Thymus (tissue), 11 donors: ENCODE results near the gene PTPA. TPM values are rescaled to one million over a fixed set of nuclear protein-coding genes. Genes with fewer than 3 reads are reported as not detected.

Source experiments
- DNase-seq, 9 donors: peaks; one replicate each; pipeline ENCODE4 v3.0.0-alpha.2; 2013; ENCODE audit warnings: low spot score in 9 of 9, low read depth in 6 of 9, missing footprints in 1 of 9
- H3K27ac ChIP-seq, 2 donors: one replicate each; pipeline ENCODE4 v1.5.1; 2013; ENCODE audit warnings: control low read depth in 1 of 2, low read depth in 1 of 2, low read length in 1 of 2, mild to moderate bottlenecking in 1 of 2, moderate library complexity in 1 of 2
- H3K27me3 ChIP-seq, 2 donors: one replicate each; pipeline ENCODE4 v1.5.1; 2013; ENCODE audit warnings: low read length in 1 of 2; ENCODE audit not compliant: control insufficient read depth in 2 of 2, insufficient read depth in 1 of 2
- H3K36me3 ChIP-seq, 2 donors: one replicate each; pipeline ENCODE4 v1.5.1; 2013; ENCODE audit warnings: low read length in 1 of 2, mild to moderate bottlenecking in 1 of 2, moderate library complexity in 1 of 2; ENCODE audit not compliant: control insufficient read depth in 2 of 2, insufficient read depth in 2 of 2
- H3K4me1 ChIP-seq, 2 donors: one replicate each; pipeline ENCODE4 v1.5.1; 2013; ENCODE audit warnings: low read length in 2 of 2; ENCODE audit not compliant: control insufficient read depth in 2 of 2, insufficient read depth in 2 of 2
- H3K4me3 ChIP-seq, 2 donors: one replicate each; pipeline ENCODE4 v1.5.1; 2013; ENCODE audit warnings: low read length in 2 of 2, control low read depth in 1 of 2, mild to moderate bottlenecking in 1 of 2
- H3K9me3 ChIP-seq, 2 donors: one replicate each; pipeline ENCODE4 v1.5.1; 2013; ENCODE audit warnings: low read length in 1 of 2, mild to moderate bottlenecking in 1 of 2; ENCODE audit not compliant: control insufficient read depth in 2 of 2, insufficient read depth in 1 of 2
- WGBS: extraction: QIAGEN DNeasy Blood & Tissue Kit; methylation state at CpG from one replicate; pipeline ENCODE4 v1.1.7; 2013; 5-methylcytosine and 5-hydroxymethylcytosine counted together
- polyA plus RNA-seq: library from polyadenylated mRNA; stranded (reverse); fragments of 200-250 nt; gene quantifications from one replicate; pipeline ENCODE4 v1.2.3, GENCODE V29; 2013
- total RNA-seq: library from RNA; stranded (reverse); fragments of 120-200 nt; gene quantifications from one replicate; pipeline ENCODE4 v1.2.4, GENCODE V29; 2013
- donor health status: healthy.

Gene PTPA
- total and polyA plus RNA-seq, 2 donors: 68.3 to 70.1 TPM

DNA sequence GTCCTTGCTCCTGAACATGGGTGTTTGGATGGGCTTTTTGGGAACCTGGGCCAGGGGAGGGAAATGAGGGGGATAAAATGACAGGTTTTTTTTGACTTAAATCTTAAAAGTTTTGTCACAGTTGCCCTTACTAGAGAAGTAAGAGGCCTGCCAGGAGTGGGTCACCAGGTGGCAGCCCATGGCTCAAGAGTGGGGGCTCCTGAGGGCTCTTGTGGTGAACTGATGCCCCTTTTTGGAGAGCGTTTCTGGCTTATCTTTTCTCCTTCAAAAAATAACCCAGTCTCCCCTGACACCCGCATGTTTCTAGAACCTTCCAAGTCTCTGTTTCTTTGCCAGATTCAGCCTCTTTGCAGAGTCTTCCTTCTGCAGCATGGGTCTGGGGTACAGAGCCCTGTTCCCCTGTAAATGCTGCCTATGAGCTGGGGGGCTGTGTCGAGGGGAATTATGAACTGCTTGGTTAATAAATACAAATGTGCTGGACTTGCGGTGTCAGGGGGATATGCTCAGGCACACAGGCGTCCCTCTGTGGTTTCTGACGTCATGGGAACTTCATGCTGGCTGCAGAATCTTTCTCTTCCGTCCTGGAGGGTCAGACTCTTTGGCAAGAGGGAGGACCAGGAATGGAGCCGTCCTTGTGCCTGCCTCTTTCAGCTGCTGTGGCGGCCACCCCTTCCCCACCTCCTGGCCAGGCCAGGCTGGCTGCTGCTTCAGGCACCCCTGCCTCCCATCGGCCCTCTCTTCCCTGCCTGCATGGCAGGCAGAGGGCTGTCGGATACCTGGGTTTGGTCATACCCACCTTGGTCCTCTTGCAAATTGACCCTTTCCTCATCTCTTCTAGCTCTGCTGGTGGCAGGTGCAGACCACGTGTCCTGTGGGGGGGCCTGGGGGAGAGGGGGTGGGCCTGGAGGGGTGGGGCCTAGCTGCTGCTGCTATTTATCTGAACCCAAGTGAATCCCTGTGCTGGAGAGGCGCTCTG, 30.1 kb downstream of the PTPA start:
- H3K4me3 ChIP-seq: peak overlapping the region; percentile 3 to 47
- peaks cover 33 to 53% of the 10 kb centered on the region in 2 donors for H3K4me1 ChIP-seq
- DNase-seq: peak in 5 of 9 donors; percentile 34 to 67 (median 48)
- peaks cover 49 to 55% of the 10 kb centered on the region in 2 donors for H3K36me3 ChIP-seq
- 27% methylated on average over 13 of the region's 13 CpGs for WGBS
- peaks cover 1 to 5% of the 10 kb centered on the region in 2 donors for H3K9me3 ChIP-seq
- peak overlapping the region; percentile 93 to 98 for H3K27ac ChIP-seq
- no peaks in the 10 kb centered on the region for H3K27me3 ChIP-seq

DNA sequence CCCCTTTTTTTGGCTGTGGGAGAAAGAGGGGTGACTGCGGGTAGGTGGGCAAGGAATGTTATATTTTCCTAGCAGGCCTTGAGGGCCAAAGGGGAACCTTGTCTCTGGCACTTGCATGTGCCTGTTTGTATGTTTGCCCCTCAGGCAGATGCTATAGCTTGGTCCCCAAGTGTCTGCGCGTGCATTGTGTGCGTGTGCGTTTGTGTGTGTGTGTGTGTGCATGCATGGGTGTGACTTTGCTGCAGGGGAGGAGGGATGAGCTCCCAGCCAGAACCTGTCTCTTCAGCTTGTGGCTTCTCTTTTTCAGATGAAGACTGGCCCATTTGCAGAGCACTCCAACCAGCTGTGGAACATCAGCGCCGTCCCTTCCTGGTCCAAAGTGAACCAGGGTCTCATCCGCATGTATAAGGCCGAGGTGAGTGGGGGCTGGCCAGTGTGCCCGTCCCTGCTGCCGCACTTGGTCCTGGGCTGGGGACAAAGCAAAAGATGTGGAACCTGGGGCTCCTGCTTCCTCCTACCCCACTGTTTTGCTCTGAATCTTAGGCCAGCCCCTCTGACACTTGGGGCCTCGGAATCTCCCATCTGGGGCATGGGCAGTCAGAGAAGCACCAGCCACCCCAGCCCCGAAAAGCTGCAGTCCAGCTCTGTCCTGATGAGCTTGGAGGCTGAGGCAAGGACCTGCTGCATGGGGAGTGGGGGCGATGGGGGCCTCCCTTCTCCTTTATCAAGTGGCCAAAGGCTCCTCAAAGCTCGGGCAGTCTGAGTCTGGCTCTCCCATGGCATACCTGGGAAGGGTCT, 31.1 kb downstream of the PTPA start:
- peak overlapping the region in 1 of 2 donors; percentile 59 for H3K27ac ChIP-seq
- 94% methylated on average over 15 of the region's 15 CpGs for WGBS
- DNase-seq: peak in 1 of 9 donors; percentile 17
- H3K9me3 ChIP-seq: peaks cover 1 to 5% of the 10 kb centered on the region in 2 donors
- no peaks in the 10 kb centered on the region for H3K27me3 ChIP-seq
- peaks cover 33 to 56% of the 10 kb centered on the region in 2 donors for H3K4me1 ChIP-seq
- H3K4me3 ChIP-seq: no peak overlapping the region
- peaks cover 49 to 54% of the 10 kb centered on the region in 2 donors for H3K36me3 ChIP-seq

DNA sequence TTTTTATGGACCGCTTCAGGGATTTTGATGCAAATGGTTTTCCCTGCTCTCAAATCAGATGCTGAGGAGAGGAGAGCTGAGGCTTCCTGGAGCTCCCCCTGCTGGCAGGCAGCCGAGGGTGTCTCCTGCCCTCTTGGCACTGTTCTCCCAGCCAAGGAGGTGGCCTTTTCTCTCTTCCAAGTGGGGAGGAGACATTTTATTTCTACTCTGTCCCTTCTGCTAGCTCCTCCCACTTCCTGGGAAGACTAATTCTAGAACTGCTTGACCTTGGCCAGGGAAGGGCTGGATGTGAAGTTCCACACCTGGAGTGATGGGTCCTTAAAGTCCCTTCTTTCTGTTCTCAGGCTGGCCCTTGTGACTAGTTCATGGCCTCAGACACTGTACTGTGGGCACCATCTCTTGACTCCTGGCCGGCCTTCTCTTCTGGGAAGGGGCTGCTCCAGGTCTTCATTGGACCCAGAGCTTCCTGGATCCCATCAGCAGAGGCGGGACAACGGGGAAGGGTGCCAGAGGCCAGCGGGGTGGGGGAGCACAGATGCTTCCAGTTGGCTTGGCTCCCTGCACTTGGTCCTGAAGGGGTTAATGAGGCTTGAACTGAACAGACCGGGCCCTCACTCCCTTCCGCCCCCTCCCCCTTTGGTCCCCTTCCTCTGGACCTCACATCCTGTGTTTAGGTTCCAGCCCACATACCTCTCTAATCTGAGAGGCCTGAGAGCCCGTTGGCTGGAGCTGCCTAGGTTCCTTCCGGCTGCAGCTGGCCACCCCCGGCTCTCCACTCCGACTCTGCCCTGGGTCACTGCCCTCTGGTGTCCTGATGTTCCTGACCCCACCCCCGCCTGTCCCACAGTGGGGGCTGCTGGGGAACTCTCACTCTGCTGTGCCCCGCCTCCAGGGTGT, 32.1 kb downstream of the PTPA start:
- H3K27me3 ChIP-seq: no peaks in the 10 kb centered on the region
- peak overlapping the region; percentile 61 to 66 for H3K27ac ChIP-seq
- peak in 7 of 9 donors; percentile 32 to 79 (median 66) for DNase-seq
- no peak overlapping the region for H3K4me3 ChIP-seq
- peaks cover 33 to 56% of the 10 kb centered on the region in 2 donors for H3K4me1 ChIP-seq
- peaks cover 1 to 5% of the 10 kb centered on the region in 2 donors for H3K9me3 ChIP-seq
- H3K36me3 ChIP-seq: peaks cover 49 to 50% of the 10 kb centered on the region in 2 donors
- WGBS: 80% methylated on average over 14 of the region's 14 CpGs

DNA sequence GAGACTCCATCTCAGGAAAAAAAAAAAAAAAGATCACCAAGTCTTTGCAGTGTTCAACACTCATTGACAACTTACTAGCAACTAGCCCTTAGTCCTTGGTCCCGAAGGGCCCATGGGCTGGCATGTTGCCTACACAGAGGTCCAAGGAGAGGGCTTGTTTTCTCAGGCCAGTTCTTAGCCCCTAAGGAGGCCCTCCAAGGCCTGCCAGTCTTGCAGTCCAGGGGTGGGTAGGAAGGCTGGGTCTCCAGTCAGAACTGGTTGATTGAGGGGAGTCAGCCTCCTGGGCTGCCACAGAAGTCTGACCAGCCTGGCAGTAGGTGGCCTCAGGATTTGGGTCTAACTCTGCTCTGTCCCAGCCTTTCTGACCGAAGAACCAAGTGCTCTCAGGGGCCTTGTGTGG, 34.1 kb downstream of the PTPA start:
- DNase-seq: no peak
- peaks cover 26 to 40% of the 10 kb centered on the region in 2 donors for H3K4me1 ChIP-seq
- no peak overlapping the region for H3K4me3 ChIP-seq
- peaks cover 52 to 55% of the 10 kb centered on the region in 2 donors for H3K36me3 ChIP-seq
- WGBS: 96% methylated on average over 2 of the region's 2 CpGs
- H3K27me3 ChIP-seq: no peaks in the 10 kb centered on the region
- peaks cover 1 to 5% of the 10 kb centered on the region in 2 donors for H3K9me3 ChIP-seq
- peak overlapping the region; percentile 29 to 55 for H3K27ac ChIP-seq

DNA sequence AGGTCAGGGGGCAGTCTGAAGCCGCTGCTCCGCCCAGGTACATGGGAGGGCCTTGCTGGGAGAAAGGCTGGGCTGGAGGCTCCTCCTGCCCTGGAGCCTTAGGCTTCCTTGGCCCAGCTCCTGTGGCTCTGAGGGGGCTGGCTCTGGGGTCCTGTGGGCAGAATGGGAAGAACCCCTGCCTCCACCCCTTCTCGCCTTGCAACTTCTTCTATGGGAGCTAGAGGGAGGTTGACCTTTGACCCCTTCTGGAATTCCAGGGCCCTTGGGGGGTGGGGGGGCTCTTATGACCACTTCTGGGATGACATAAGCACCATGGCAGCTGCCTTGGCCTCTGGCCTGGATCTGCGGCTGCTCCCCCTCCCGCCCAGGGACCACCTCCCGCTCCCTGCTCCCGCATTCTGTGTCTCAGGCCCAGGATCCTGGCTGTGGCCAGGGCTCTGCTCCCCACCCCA, 34.7 kb downstream of the PTPA start:
- DNase-seq: no peak
- H3K36me3 ChIP-seq: peaks cover 55 to 57% of the 10 kb centered on the region in 2 donors

DNA sequence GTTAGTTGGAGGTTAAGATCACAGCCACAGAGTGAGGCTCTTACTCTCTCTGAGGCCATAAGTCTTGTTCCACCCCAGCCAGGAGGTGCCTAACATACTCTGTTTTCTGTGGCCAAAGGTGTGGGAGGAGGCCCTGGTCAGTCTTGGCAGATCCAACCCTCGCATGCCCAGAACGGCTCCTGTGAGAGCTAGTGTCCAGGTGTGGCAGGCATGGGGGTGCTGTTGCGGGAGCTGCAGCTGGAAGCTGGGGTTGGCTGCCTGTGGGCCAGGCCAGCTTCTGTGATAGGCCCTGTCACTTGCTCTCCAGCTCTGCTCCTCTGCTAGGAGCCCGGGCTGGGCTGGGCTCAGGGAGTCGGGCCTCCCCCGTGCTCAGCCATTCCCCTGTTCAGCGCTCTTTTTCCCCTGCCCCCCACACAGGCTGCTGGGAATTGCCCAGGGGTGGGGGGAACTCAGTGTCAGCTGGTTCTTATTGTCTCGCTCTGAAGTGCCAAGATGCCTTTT, 35.3 kb downstream of the PTPA start:
- no peaks in the 10 kb centered on the region for H3K27me3 ChIP-seq
- DNase-seq: no peak
- peaks cover 1 to 5% of the 10 kb centered on the region in 2 donors for H3K9me3 ChIP-seq
- H3K36me3 ChIP-seq: peaks cover 60 to 62% of the 10 kb centered on the region in 2 donors
- WGBS: 83% methylated on average over 8 of the region's 8 CpGs
- H3K4me1 ChIP-seq: peaks cover 15 to 28% of the 10 kb centered on the region in 2 donors
- H3K4me3 ChIP-seq: no peak overlapping the region
- H3K27ac ChIP-seq: peak overlapping the region in 1 of 2 donors; percentile 43

More for the DNA sequence above, 34.7 kb downstream of the PTPA start:
- Histone ChIP-seq H3K4me1 (peaks cover 21 to 35% of the 10 kb centered on the region in 2 donors), H3K4me3 (no peak overlapping the region), H3K27me3 (no peaks in the 10 kb centered on the region), H3K9me3 (peaks cover 1 to 5% of the 10 kb centered on the region in 2 donors), H3K27ac (peak overlapping the region; percentile 9 to 21)
- WGBS: 96% methylated on average over 7 of the region's 7 CpGs

DNA sequence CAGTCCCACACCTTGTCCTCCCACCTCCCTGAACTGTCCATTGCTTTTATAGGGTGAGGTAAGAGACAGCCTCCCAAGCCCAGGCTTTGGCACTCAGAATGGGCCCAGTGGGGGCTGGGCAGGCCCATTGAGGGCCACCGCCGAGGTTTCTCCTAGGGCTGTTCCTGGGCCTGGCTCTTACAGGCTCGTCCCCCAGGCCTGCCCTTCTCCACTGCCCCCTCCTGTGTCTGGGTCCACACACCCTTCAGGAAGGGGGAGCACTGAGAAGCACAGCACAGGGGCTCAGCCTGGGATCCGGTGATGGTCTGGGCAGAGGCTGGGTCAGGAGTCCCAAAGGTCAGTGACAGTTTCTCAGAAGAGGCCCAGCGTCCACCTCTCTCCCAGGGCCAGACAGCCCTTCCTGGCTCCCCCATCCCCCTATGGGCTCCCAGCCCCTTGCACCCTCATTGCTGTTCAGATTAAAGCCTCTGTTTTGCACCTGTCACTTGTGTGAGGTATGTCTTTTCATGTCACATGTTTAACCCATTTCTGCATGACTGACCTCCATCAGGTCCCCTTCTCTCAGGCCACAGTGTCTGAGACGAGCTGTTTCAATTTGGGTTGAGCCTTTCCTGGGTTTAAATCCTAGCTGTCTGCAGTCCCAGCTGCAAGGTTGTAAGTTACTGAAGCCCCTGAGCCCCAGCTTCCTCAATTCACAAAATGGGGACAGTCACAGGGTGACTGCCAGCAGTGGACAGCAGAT, 37.4 kb downstream of the PTPA start:
- DNase-seq: no peak
- Histone ChIP-seq H3K27ac (no peak overlapping the region), H3K27me3 (no peaks in the 10 kb centered on the region), H3K9me3 (no peaks in the 10 kb centered on the region), H3K4me1 (peaks cover 0 to 9% of the 10 kb centered on the region in 2 donors), H3K36me3 (peaks cover 47 to 64% of the 10 kb centered on the region in 2 donors), H3K4me3 (no peak overlapping the region)
- 96% methylated on average over 6 of the region's 6 CpGs for WGBS
